Measurements from ENCODE around the gene THSD1.

THSD1 gene, protein sequence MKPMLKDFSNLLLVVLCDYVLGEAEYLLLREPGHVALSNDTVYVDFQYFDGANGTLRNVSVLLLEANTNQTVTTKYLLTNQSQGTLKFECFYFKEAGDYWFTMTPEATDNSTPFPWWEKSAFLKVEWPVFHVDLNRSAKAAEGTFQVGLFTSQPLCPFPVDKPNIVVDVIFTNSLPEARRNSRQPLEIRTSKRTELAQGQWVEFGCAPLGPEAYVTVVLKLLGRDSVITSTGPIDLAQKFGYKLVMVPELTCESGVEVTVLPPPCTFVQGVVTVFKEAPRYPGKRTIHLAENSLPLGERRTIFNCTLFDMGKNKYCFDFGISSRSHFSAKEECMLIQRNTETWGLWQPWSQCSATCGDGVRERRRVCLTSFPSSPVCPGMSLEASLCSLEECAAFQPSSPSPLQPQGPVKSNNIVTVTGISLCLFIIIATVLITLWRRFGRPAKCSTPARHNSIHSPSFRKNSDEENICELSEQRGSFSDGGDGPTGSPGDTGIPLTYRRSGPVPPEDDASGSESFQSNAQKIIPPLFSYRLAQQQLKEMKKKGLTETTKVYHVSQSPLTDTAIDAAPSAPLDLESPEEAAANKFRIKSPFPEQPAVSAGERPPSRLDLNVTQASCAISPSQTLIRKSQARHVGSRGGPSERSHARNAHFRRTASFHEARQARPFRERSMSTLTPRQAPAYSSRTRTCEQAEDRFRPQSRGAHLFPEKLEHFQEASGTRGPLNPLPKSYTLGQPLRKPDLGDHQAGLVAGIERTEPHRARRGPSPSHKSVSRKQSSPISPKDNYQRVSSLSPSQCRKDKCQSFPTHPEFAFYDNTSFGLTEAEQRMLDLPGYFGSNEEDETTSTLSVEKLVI

DNA sequence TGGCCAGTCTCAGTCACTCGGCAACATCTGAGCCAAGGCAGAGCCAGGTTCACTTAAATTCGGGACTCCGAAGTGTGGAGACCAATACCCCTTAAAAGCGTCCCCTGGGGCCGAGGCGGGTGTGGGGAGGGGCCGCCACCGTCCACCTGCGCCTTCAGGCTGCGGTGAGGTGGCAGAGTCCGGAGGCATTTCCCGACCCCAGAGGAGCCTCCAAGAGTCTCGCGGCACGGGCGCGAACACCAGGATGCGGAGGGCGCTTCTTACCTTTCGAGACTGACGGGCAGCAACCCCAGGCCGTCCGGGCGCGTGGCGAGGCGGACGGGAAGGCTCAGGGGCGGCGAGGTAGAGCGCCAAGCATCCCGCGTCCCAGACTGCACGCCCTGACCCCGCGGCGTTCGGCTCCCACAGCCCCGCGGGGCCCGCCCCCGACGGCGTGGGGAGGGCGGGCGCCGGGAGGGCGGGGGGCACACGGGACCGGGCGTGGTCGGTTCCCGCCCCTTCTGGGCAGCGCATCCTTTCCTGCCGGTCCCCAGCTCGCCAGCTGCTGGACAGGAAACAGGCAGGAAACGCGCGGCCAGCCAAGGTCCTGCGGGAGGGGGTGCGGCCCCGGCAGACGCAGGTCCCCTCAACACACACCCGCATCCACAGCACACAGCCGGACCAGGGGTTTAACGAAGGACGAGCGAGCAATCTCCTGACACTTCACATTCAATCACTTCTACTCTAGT is at the start of gene THSD1:
THSD1 (minus strand) TSS at position 406 of the 728 bp plus-strand sequence. CDS start 3,572 bp downstream, outside the sequence.
- no peak for FAIRE-seq

DNA sequence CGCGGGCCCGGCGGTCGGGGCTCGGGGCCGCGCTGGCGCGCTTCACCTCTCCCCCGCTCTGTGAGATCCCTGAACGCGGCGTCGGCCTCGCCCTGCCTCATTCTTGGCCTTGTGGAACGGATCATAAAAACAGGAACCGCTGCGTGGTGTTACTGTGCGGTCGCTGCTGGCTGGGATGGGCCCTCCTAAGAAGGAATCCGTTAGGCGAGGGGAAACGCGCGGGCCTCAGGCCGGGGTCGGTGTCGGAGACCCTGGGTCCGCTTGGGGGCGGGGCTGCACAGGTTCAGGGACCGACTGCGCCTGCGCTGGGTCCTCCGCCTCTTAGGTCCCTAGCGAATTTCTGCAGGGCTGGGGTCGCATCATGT is 49.7 kb upstream of the THSD1 start:
- no peak for FAIRE-seq

DNA sequence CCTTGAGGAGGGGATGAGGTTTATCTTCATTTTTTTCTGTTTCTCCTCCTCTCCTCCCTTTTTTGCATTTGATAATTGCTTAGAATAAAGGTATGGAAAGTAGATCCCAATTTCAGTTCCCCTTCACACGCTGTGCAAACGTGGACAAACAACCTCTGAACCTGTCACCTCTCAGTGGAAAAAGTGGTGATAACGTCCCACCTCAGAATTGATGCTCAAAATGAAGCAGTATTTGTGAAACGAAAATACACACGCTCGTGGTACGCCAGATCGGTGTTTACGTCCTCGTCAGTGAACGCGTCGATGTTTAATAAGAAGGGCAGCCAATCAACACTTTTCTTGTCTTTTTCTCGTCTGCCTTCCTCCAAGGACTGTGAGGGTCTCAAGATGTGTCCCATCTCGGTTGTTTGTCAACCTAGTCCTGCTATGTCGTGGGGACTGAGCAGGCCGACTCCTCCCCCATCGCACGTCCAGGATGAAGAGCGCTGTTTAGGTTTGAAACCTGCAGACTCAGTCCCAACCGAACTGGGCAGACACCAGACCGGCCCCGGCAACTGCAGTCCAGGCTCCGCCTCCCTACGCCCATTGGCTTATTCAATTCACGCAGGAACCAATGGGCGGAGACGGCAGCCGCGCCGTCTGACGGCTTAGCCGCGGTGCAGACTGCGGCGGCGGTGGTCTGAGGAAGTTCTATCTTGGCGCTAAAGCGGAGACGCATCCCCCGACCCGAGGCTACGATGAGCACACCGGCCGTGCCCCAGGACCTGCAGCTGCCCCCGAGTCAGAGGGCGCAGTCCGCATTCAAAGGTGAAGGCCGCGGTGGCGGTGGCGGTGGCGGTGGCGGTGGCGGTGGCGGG is 49.1 kb upstream of the THSD1 start, which contains the start of gene CKAP2:
CKAP2 (plus strand) TSS at position 659 of the 857 bp plus-strand sequence; CDS start at position 738, 79 bp downstream.
- no peak for FAIRE-seq

DNA sequence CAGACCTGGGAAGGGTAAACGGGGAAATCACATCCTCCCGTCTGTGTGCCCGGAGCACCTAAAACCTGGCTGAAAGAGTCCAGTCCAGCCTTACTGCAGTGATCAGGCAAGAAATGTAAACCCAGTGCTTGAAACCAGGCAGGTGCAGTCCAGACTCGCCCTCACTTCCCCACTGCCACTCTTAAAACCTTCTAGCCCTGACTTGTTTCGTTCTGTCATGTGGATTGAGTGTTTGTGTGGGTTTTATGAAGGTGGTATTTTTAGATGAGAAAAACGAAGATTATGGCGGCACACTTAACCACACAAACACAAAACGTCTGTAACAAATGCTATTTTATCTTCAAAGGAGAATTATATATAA is 48.5 kb upstream of the THSD1 start:
- no peak for FAIRE-seq

DNA sequence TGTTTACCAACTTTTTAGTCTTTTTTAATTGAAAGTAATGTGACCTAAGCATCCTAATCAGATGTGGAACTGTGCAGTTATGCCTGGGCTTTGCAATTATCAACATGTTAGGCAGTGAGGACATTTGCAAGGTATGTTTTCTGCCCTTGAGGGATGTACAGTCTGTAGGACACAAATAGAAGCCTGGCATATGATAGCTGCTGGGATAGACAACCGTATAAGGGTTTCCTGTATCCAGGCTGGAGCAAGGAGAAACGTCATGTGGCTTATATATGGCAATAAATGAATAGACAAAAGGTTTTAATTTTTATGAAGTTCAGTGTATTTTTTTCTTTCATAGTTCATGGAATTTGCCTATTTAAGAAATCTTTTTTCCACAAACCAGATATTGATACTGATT is 46.5 kb upstream of the THSD1 start:
- no peak for FAIRE-seq

DNA sequence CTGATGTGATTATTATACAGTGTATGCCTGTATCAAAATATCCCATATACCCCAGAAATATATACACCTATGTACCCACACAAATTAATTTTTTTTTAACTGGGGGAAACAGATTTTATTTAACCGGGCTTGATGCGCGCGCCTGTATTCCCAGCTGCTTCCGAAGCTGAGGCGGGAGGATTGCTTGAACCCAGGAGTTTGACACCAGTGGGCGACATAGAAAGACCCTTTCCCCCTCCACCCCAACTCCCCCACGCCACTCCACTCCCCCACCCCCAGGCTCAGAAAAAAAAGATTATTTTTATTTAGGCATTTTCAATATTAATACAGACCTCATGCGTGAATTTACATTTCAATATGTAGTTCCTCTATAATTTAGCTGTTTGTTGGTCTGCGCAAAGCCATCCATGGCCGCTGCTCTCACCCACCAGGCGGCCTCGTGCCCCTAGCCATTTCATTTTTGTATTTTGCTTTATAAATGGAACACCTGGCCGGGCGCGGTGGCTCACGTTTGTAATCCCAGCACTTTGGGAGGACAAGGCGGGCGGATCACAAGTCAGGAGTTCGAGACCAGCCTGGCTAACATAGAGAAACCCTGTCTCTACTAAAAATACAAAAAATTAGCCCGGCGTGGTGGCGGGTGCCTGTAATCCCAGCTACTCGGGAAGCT is 45.3 kb upstream of the THSD1 start:
- no peak for FAIRE-seq

DNA sequence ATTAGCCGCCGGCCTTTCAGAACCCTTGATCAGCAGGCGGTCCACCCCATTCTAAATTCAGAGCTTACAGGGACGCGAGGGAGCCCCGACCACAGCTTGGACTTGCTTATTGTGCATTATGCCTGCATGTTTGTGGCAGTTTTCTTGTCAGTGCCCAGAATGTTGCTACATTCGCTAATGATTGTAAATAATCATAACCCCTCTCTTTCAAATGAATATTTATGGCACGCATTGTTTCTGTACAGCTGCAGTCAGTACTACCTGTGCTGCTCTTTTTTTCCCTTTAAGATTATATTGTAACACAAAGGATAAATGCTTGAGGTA is 44.8 kb upstream of the THSD1 start:
- no peak for FAIRE-seq

DNA sequence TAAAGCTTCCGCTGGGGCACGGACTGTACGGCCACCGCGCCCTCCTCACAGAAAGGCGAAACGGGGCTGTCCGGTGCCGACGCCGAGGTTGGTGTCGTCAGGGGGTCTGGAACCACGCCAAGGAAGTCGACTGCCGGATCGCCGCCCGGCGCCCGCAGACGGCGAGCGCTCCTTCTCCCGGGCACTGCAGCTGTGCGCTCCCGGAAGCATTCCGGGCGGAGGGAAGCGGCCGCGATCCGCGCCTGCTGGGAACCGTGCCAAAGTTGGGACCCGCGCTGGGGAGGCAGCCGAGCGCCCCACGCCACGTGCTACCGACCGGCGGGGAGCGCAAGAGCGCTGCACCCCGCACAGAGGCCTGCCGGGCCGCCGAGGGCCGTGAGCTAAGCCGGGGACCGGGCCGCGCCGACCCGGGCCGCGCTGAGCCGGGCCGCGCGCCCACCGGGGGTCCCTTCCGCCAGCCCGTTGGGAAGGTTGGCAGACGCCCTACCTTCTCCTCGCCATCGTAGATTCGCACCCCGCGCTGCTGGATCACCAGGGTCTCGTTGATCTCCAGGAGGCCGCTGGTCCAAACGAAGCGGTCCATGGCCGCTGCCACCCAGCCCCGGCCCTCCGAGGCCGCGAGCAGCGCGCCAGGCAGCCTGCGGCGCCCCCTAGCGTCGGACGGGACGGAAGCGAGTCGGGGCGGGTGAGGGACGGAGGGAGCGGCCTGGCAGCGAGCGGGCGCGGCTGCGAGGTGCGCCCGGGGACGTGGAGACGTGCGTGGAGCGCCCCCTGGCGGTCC is 44.2 kb upstream of the THSD1 start, which contains the start of gene VPS36:
VPS36 (minus strand) TSS at position 623 of the 781 bp plus-strand sequence; CDS start at position 583, 40 bp downstream.
- FAIRE-seq: no peak

DNA sequence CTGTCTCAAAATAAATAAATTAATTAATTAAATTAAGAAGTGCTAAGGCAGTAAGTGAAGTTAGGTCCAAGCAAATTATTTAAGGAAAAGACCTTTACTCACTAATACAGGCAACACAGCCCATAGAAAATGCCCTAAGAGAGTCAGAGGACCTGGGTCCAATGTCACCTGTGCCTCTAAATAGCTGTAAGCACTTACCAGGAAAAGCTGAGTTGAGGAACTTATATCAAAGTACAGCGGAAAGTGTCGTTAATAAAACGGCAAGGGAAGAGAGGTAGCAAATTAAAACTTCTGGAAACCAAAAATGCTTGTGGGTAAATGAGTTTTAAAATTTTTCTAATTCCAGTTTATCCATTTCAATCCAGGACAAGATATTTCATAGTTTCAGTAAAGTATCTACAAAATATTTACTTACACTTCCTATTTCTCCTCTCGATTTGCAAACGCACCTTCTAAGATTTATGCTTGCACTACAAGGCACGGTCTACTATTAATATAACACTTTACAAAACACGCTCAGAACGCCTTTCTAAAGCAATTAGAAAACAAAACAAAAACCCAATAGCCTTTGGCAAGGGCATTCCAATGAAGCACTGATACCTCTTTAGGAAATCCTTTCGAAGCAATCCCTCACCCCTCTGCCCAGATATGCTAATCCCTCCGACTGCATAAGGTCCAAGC is 43.5 kb upstream of the THSD1 start:
- FAIRE-seq: no peak

DNA sequence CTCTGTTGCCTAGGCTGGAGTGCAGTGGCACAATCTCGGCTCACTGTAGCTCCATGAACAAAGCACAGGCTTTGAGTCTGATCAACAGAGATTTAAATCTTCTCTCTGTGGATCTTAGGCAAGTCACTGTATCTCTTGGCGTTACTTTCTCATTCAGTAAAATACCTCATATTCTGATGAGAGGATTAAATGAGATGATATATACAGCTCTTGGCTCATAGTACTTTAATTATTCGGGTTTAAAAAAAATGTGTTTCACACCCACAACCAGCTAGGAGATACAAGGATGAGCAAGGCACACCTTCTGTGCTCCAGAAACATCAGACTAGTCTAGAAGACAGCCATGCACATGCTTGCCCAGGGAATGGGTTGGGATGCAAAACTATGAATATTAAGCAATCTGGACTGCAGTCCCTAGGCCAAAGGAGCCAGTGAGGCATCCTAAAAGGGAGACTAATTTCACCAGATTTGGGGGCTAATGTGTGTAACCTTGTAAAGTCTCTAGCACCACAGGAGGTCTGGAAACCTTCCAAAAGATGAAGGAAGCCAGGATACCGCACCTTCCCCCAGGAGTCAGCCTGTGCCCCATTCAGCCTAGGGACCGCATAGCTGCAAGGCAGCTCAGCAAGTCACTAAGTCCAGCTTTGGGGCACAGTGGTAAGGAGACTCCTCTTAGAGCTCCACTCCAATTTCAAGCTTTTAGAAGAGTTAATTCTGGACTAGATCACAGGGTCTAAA is 42.0 kb upstream of the THSD1 start:
- FAIRE-seq: no peak

DNA sequence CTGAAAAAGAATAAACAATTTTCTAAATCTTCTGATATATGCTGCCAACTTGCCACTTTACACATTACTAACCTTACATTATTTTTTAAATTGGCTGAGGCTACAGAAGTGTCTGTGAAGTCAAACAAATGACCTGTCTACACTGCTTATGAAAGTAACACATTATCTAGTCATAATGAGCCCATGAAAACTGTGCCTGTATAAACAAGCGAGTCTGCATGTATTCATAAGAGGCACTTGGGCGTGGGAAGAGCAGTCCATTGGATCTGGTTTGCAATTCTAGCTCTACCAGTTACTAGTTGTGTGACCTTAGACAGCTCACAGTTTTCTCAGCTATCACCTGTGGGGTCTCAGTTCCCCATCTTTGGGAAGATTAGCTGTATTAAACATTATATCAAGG is 41.4 kb upstream of the THSD1 start:
- no peak for FAIRE-seq

DNA sequence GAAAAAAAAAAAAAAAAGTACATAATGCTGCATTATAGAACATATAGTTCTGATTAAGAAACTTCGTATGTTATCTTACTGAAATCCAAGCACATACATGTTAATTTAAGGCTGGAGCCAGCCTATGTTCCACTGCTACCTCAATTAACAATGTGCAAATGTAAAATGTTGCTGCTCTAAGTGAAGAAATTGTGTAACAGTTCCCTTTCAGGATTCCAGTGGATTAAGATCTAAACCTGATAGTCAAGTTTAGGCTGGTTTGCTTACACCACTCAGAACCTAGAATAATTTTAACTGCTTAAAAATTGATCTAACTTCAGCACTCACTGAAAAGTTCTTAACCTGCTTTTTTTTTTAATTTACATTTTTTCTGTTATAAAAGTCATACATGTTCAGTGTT is 40.3 kb upstream of the THSD1 start:
- FAIRE-seq: no peak

DNA sequence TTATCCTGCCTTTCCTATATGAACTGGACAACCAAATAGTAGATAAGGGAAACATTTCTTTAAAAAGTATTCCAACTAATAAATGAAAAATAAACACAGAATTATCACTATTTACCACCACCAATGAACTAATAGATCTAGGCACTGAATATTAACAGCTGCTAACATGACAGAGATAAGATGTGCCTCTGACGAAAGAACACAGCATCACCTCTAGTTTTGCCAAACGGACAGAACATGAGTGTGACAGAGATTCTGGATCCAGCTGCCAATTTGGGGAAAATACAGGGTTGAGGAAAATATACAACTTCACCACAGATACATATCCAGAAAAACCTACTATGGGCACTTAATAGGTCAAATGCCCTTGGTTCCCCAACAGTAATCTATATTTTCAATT is 26.5 kb upstream of the THSD1 start:
- no peak for FAIRE-seq

DNA sequence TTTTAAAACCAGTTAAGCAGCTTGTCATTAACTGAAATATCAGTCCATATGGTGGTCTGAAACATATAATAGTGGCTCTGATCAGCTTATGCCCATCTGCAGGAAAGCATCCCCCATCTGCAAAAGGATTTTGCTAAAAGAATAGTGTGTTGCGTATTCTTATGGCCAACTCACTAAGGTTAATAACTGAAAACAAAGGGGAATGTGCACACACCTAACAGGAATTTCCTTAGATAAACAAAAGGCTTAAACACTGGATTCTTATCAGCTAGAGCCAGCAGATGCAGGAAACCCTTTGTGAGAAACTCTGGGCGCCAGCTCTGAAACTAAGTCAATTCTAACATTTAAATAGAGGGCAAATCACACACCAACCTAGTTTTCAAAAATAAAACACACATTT is 22.3 kb upstream of the THSD1 start:
- no peak for FAIRE-seq

DNA sequence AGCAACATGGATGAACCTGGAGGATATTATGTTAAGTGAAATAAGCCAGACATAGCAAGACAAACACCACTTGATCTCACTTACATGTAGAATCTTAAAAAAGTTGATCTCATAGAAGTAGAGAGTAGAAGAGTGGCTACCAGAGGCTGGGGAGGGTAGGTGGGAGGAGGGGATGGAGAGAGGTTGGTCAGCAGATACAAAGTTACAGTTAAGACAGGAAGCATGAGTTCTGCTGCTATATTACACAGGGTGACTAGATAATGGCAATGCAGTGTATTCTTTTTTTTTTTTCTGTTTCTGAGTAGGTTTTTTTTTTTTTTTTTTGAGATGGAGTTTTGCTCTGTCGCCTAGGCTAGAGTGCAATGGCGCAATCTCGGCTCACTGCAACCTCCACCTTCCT is 15.2 kb upstream of the THSD1 start:
- no peak for FAIRE-seq

DNA sequence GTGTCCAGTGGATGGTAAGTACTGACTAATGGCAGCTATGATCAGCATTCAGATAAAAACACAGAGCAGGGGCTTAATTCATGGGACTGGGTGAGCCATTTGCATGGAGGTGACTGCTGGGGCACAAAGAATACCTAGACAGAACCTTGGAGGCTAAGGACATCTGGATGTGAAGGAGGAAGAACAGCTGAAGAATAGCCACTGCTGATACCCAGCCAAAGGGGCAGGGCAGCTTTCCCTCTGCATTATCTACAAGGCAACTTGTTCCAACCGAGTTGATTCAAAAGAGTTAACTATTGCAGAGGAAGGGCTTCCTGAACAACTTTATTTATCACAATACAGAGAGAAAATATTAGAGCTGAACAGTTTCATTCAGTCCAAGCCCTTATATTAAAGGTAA is 13.1 kb upstream of the THSD1 start:
- FAIRE-seq: no peak

DNA sequence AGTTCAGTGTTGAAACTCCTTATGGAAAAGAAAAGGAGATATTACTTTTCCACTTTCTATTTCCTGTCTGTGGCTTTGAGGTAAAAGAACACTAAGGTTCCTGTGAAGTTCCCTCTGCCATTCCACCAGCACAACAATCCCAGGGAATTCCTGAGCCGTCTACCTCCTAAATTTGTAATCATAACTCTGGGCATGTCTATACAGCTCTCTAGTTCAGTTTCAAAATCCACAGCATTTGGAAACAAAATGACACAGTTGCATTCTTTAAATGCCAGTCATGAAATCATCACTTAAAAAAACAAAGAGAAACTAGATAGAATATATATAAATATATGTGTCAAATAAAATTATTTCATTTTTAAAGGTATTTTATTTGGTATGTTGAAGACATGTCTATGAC is 9.0 kb upstream of the THSD1 start:
- no peak for FAIRE-seq

DNA sequence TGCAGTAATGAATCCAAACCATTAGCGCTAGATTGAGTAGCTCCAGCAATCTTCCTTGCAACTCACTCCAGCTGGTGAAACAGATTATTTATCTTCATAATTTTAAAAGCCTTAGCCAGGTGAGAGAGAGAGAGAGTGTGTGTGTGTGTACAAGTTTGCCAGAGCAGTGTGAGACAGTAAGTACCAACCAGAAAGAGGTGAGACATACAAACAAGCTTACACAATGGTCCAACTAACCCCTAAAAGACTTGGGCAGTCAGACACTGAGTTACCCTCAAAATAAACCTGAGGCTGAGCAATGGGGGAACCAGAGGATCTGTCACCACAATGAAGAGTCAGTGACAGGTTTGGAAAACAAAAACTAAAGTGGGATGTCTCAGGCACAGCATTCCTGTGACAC is 8.1 kb upstream of the THSD1 start:
- no peak for FAIRE-seq

DNA sequence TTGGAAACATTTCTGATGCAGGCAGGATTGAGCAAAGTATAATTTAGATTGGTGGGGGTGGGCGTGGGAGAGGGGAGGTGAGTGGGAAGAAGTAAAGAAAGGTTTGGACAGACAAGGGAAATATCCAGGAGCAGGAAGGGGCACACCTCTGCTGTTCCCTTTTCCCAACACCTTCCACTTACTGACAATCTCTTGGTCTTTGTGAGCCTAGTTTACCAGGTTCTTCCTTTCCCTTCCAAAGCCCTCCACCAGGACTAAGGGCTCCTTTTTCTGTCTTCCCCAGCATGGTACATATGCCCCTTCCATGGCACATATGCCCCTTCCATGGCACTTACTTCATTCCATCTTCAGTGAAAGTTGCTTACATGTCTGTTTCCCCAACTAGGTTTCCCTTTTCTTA is 6.2 kb upstream of the THSD1 start:
- no peak for FAIRE-seq

DNA sequence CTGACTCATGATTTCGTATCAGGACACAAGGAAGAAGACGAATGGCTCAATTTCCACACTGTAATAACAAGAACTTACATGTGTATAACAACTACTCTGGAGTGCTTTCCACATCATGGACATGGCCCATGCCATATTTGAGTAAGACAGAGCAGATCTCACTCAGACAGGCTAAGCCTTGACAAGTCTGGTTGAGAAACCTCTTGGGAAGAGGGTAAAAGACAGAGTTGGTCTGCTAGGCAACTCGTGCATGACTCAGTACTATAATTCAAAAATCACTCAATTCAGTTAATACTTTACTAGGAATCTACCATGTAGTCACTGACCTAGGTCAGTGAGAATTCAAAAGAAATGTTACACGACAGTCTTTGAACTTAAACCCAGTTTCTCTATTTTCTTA is 5.7 kb upstream of the THSD1 start:
- FAIRE-seq: no peak
